Activated B cell treated with CpG ODN at 0.5 μM for 24 hours (primary cell): ENCODE data around the gene LRRC63. TPM values are rescaled to one million over a fixed set of nuclear protein-coding genes. Genes with fewer than 3 reads are reported as not detected.

ENCODE experiments used
- ATAC-seq: fragments of 200-7000 bp; cut with Tn5 transposase; one replicate; pipeline ENCODE4 v1.10.0; 2021; ENCODE audit warnings: low read depth, mild to moderate bottlenecking, moderate library complexity
- CTCF ChIA-PET: fragments of 350-600 bp; sonication (Branson Sonifier 250); formaldehyde crosslinking; loops from one replicate; lab custom pipeline; 2021; ENCODE audit warnings: antibody characterized with exemption; lab: Charles Lee
- POLR2A ChIA-PET: fragments of 350-600 bp; sonication (Branson Sonifier 250); formaldehyde crosslinking; loops from one replicate; lab custom pipeline; 2021; ENCODE audit warnings: antibody characterized with exemption; lab: Charles Lee
- DNase-seq: peaks from one replicate; pipeline ENCODE4 v3.0.0; 2022
- H3K27ac Mint-ChIP-seq: one replicate; pipeline ENCODE4 v1.8.0; 2020; ENCODE audit warnings: mixed read lengths
- H3K27me3 Mint-ChIP-seq: one replicate; pipeline ENCODE4 v1.8.0; 2021; ENCODE audit warnings: mixed read lengths
- H3K36me3 Mint-ChIP-seq: one replicate; pipeline ENCODE4 v1.8.0; 2021; ENCODE audit warnings: low read depth, mixed read lengths
- H3K4me1 Mint-ChIP-seq: one replicate; pipeline ENCODE4 v1.8.0; 2021; ENCODE audit warnings: mixed read lengths
- H3K4me3 Mint-ChIP-seq: one replicate; pipeline ENCODE4 v1.8.0; 2020; ENCODE audit warnings: mild to moderate bottlenecking, mixed read lengths
- H3K9me3 Mint-ChIP-seq: one replicate; pipeline ENCODE4 v1.8.0; 2020; ENCODE audit warnings: mixed read lengths
- CTCF ChIP-seq: fragments of 200-600 bp; IDR thresholded peaks from one replicate; pipeline ENCODE4 v1.8.0; 2022; ENCODE audit warnings: antibody characterized with exemption, mild to moderate bottlenecking
- intact Hi-C: fragments of 100-400 bp; cut with micrococcal nuclease; formaldehyde crosslinking; loops from one replicate; pipeline ENCODE4 v1.15.1; 2024
- total RNA-seq: library from RNA; stranded (reverse); gene quantifications from 2 replicates; pipeline ENCODE4 v1.2.3, GENCODE V29; 2022

LRRC63 gene
- total RNA-seq, 1 donor from 2014 or later: not detected

GRCh38 chr13:46183018-46183946, 28.4 kb upstream of the LRRC63 start:
- H3K4me1 Mint-ChIP-seq: peaks cover 52% of the 10 kb centered on the region
- ChIA-PET POLR2A (interaction anchor here (0.6 to 8.5 kb wide), 10 partner anchors 14 to 765 kb away, joined by 3 to 247 read pairs (median 4); partner anchors contain the start of genes LRCH1 and SLC25A30), CTCF (interaction anchor here (1.0 to 2.4 kb wide), 8 partner anchors 12 to 57 kb away, joined by 3 to 21 read pairs (median 4); no protein-coding TSS in a partner anchor)
- no peaks in the 10 kb centered on the region for H3K9me3 Mint-ChIP-seq
- peak; percentile 18 for ATAC-seq
- peak overlapping the region; percentile 98 for H3K27ac Mint-ChIP-seq
- intact Hi-C loops: loop anchor here (2.0 to 5.0 kb wide), 6 partner anchors 36 to 766 kb away; partner anchors contain the start of genes LRCH1 and SLC25A30
- peak overlapping the region; percentile 99 for H3K4me3 Mint-ChIP-seq
- no peak for TF ChIP-seq CTCF
- H3K27me3 Mint-ChIP-seq: no peaks in the 10 kb centered on the region
- DNase-seq: no peak
- H3K36me3 Mint-ChIP-seq: peaks cover 29% of the 10 kb centered on the region

- no peak for TF ChIP-seq CTCF
- H3K4me3 Mint-ChIP-seq: peak overlapping the region; percentile 99
- no peaks in the 10 kb centered on the region for H3K27me3 Mint-ChIP-seq
- POLR2A ChIA-PET: interaction anchor here (1.2 kb wide), 1 partner anchor 19 kb away, joined by 3 read pairs; no protein-coding TSS in a partner anchor
- peak; percentile 53 for ATAC-seq
- peak overlapping the region; percentile 98 for H3K27ac Mint-ChIP-seq
- peaks cover 44% of the 10 kb centered on the region for H3K4me1 Mint-ChIP-seq
- peak; percentile 61 for DNase-seq
- no peaks in the 10 kb centered on the region for H3K9me3 Mint-ChIP-seq
- intact Hi-C loops: loop anchor here (1.0 to 5.0 kb wide), 10 partner anchors 24 to 767 kb away; partner anchors contain the start of genes LRCH1, LRRC63, SLC25A30 and ZC3H13
- H3K36me3 Mint-ChIP-seq: peaks cover 22% of the 10 kb centered on the region
- CTCF ChIA-PET: interaction anchor here (4.5 kb wide), 1 partner anchor 24 kb away, joined by 41 read pairs; no protein-coding TSS in a partner anchor
These were observed 27.4 kb upstream of the LRRC63 start for GRCh38 chr13:46184277-46184699.

GRCh38 chr13:46185634-46186033, 26.1 kb upstream of the LRRC63 start:
- no peaks in the 10 kb centered on the region for H3K27me3 Mint-ChIP-seq
- H3K9me3 Mint-ChIP-seq: no peaks in the 10 kb centered on the region
- H3K27ac Mint-ChIP-seq: no peak overlapping the region
- intact Hi-C loops: no loop called here
- peaks cover 35% of the 10 kb centered on the region for H3K4me1 Mint-ChIP-seq
- DNase-seq: no peak
- H3K36me3 Mint-ChIP-seq: peaks cover 13% of the 10 kb centered on the region
- no peak for TF ChIP-seq CTCF
- no peak for ATAC-seq
- ChIA-PET CTCF (interaction anchor here (0.6 to 4.5 kb wide), 5 partner anchors 13 to 219 kb away, joined by 3 to 41 read pairs (median 3); no protein-coding TSS in a partner anchor), POLR2A (interaction anchor here (1.1 to 1.3 kb wide), 3 partner anchors 20 to 30 kb away, joined by 3 read pairs; no protein-coding TSS in a partner anchor)
- H3K4me3 Mint-ChIP-seq: no peak overlapping the region

GRCh38 chr13:46192412-46192811, 19.3 kb upstream of the LRRC63 start:
- intact Hi-C loops: no loop called here
- no peaks in the 10 kb centered on the region for H3K9me3 Mint-ChIP-seq
- no peaks in the 10 kb centered on the region for H3K4me1 Mint-ChIP-seq
- DNase-seq (no peak), ATAC-seq (no peak)
- no peak for TF ChIP-seq CTCF
- no peaks in the 10 kb centered on the region for H3K36me3 Mint-ChIP-seq
- CTCF ChIA-PET: no interaction called here
- POLR2A ChIA-PET: no interaction called here
- H3K27ac Mint-ChIP-seq: no peak overlapping the region
- H3K27me3 Mint-ChIP-seq: no peaks in the 10 kb centered on the region
- no peak overlapping the region for H3K4me3 Mint-ChIP-seq
